Stimulated activated CD4-positive, alpha-beta T cell treated with anti-CD3 and anti-CD28 coated beads, TNF-alpha, amount 100 ng/mL, for 1 hour (primary cell): Measurements from ENCODE around the gene ELOA2.
"Not testable (repeated sequence)": the region's sequence is repeated elsewhere in the genome, so short reads cannot be mapped to it uniquely, and the experiment has no call there.

Source experiments
- DNase-seq, 3 donors: peaks; one replicate each; pipeline ENCODE4 v3.0.0-alpha.2; 2020; ENCODE audit warnings: low read depth in 3 of 3, low spot score in 1 of 3

ELOA2 gene, protein sequence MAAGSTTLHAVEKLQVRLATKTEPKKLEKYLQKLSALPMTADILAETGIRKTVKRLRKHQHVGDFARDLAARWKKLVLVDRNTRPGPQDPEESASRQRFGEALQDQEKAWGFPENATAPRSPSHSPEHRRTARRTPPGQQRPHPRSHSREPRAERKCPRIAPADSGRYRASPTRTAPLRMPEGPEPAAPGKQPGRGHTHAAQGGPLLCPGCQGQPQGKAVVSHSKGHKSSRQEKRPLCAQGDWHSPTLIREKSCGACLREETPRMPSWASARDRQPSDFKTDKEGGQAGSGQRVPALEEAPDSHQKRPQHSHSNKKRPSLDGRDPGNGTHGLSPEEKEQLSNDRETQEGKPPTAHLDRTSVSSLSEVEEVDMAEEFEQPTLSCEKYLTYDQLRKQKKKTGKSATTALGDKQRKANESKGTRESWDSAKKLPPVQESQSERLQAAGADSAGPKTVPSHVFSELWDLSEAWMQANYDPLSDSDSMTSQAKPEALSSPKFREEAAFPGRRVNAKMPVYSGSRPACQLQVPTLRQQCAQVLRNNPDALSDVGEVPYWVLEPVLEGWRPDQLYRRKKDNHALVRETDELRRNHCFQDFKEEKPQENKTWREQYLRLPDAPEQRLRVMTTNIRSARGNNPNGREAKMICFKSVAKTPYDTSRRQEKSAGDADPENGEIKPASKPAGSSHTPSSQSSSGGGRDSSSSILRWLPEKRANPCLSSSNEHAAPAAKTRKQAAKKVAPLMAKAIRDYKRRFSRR

DNA sequence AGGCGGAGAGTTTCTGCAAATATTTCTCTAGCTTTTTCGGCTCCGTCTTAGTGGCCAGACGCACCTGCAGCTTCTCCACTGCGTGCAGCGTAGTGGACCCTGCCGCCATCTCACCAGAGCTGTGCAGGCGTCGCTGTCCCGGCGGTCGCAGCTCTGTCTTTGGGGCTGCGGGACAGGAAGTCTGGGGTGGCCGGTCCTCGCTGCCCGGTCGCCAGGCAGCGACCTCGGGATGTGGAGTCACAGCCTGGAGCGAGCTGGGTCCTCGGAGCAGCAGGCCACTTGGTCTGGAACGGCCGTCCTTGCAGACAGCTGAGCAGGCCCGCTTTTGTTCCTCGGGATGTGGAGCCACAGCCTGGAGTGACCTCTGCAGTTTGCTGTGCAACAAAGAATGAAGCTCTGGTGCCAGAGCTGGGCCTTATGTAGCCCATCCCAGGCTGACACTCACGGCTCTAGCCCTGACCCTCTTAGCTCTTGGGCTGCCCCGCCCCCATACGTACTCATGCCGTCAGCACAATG, at the start of gene ELOA2:
ELOA2 (minus strand) TSS at position 466 of the 516 bp plus-strand sequence; CDS start at position 109, 357 bp downstream.
- DNase-seq = no peak

DNA sequence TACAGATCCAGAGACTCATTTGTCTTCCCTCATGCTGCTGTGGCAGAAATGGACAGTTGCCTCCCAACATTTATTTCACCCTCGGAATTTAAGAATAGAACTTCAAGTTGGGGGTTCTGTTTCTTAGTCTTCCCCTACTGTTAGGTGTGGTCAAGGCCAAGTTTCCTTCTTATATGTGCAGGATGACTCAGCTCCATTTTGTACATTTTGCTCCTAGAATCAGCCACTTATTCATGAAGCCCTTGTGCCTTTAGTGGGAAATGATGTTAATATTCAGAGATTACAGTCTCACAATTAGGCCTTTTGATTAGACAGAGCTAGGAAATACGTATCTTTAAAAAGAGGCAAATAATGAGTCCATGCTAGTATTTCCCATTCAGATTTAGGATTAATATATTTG, 46.2 kb upstream of the ELOA2 start:
- DNase-seq = no peak

DNA sequence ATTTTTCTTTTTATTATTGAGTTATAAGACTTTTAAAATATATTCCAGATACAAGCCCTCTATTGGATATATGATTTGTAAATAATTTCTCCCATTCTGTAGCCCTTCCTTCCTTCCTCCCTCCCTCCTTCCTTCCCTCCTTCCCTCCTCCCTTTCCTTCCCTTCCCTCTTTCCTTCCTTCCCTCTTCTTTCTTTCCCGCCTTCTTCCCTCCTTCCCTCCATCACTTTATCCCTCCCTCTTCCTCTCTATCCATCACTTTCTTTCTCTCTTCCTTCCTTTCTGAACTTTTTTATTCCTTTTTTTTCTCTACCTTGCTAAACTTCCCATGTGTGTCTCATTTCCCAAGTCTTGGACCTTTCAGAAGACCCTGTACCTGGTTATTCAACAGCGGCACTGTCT, 45.5 kb upstream of the ELOA2 start:
- no peak for DNase-seq

DNA sequence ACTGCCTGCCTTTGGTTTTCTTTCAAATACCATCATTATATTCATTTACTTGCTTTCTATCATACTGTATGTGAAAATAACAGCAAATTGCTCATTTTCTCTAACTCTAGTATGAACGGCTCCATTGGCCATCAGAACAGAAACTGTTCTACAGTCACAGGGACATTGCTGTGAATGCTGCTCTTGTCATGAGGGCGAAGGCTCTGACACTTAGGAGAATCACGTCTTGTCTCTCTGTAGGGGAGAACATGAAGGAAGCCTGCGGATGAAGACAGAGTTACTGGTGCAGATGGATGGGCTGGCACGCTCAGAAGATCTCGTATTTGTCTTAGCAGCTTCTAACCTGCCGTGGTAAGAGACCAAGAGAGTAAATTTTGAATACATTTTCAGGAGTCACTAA, 41.7 kb upstream of the ELOA2 start:
- no peak for DNase-seq

DNA sequence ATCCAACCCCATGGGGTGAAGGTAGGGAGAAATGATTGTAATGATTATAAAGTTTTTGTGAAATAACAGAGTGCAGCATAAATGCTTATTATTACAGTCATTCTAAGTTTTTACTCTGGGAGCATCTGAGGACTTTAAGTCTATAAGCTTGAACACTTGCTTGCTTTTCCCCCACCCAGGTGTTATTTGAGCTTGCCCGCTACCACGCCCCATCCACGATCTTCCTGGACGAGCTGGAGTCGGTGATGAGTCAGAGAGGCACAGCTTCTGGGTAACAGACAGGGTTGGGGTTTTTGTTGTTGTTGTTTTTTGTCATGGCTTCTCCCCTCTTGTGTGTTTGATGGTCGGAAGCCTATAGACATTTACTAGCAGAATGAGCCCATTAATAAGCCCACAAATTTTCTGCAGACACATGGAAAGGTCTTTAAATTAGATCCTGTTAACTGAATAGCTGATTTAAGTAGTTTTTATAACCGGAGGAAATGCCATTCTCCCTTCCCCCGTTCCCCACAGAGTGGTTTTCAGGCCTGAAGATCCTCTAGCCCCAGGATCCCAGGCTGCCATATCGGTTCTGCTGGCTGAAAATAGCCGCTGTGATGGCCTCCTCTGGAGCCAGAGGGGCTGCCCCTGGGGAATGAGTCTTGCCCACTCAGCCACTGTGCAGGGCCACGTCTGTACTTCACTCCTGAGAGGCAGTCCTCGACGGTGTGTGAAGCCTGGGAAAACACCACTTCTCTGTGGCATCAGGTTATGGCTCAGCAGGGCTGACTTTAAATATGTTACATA, 39.9 kb upstream of the ELOA2 start:
- DNase-seq = no peak

DNA sequence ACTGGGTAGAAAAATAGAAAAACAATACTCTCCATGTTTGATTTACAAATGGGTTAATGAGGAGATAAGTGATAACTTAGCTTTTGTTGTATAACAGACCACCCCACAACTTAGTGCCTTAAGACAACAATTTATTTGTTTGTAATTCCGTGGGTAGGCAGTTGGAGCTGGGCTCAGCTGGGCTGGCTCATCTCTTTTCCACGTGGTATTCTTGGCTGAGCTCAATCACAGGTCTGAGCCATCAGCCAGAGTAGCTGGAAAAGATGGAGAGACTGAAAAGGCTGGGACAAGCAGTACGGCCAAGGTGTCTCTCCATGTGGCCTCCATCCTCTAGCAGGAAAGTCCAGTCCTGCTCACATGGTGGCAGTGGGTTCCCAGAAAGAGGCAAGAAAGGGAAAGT, 32.2 kb upstream of the ELOA2 start:
- DNase-seq = no peak

DNA sequence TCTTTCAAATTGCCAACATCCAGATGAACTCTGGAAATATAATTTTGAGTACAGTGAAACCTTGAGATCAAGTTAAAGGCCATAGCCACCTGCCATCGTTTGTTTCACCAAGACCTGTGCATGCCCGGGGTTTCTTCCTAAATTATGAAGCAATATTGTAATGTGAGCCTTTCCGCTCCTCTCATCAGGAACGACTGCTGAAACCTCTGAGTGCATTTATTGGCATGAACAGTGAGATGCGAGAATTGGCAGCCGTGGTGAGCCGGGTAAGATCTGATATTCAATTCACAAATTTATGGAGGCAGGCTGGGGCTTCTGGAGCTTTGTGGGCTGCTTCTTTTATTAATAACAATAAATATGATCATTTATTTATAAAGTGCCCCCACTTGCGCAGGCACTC, 27.7 kb upstream of the ELOA2 start:
- no peak for DNase-seq

DNA sequence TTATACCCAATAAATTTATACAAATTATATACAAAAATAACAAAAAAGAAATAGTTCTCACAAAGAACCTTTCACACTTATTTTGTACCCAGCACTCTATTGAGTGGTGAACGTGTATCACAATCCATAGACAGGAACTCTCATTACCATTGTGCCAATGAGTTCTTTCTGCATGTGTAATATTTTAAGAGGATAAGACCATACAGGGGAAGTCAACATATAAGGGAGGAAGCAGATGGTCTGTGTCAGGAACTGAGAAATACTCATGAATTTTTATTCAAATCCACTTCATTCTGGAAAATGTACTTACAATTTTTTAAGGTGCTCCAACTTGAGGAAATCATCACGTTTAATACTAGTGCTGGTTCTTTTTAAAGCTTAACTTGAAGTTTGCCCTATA, 27.1 kb upstream of the ELOA2 start:
- no peak for DNase-seq

DNA sequence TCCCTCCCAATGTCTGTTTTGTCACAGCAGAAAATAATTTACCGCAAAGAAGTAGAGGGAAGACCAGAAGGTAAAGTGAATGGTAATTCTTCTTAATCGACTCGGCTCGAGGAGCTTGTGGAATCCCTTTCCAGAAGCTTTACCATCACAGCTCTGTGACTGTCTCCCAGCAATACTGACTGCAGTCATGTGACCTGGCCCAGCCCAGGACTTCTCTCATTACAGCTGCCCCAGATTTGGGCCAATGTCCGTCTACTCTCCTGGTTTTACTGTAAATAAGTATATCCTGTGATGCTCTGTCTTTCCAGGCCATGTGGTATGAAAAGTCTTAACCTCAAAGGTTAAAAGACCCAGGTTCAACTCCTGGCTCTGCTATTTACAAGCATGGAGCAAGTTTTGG, 18.9 kb upstream of the ELOA2 start:
- DNase-seq = no peak

DNA sequence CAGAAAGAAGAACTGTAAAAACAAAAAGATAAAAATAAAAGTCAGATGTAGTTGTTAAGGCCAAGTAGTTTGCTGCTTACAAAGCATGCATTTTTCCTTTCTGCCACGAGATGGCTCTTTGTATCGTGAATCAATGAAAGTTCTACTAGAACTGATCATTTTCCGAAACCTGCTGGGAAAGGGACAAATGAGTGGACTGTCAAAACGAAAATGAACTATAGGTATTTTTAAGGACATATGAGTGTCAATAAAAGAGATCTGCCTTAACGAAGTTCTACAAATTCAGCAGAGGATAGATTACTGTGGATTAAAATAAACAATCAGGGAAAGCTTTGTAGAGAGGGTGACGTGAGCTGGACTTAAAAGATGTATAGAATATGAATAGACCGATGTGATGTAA, 15.0 kb upstream of the ELOA2 start:
- no peak for DNase-seq

DNA sequence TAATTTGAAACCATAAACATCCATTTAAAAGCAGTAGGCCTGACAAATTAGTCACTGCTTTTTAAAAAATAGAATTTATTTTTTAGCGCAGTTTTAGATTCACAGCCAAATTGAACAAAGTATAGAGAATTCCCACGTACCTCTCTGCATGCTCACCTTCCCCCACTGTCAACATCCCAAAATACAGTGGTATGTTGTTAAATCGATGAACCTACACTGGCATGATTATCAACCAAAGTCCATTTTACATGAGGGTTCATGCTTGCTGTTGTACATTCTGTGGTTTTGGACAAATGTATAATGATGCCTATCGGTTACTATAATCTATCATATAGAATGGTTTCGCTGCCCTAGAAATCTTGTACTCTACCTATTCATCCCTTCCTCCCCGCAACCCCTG, 5.6 kb upstream of the ELOA2 start:
- no peak for DNase-seq

DNA sequence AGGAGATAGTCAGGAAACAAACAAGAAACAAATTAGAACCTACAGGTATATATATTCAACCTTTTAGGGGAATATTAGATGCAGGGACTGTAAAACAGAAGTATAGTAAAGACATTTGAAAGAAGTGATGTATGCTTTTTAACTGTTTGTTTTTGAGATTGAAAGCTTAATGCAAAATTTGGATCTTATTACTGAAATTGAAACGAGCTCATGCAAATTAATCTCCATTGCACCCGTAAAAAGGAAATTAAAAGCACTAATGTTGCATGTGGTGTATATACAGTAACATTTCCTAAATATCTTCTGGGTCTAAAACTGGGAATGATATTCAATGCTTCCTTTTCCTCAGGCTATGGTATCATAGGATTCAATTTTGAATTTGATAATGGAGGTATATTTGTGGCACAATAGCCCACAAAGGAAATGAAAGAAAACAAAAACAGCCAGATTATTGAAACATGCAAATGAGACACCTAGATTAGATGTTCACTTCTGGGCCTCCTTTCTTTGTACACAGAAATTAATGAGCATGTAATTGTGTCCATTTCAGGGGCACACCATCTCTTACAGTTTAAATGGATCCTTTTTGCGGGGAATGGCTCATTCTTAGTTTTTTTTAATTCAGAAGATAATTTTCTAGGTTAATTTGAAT, 1.6 kb upstream of the ELOA2 start:
- DNase-seq = no peak

DNA sequence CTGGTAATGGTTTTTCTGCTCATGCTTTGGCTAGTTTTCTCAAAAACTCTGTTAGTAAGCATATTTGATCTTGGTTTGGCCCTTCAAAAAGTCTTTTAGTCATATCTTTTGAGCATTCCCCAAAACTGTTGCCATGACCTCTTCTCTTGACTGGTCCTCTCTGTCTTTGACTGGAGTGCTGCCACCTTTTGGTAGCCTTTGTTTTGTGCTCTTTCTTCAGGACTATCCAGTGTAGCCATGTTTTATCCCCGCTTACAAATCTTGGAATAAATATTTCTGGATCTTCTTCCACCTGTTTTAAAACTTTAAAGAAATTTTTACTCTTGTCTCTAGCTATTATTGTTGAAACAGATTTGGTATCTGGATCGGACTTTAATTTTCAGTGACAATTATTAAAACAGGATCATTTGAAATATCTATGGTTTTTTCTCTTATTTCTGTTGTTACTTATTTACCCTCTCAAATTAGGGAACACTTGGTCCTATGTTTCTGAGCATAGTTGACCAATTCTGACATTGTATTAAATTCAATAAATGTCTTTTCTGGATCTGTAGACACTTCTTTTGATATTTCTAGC, 965 bp upstream of the ELOA2 start:
- no peak for DNase-seq

DNA sequence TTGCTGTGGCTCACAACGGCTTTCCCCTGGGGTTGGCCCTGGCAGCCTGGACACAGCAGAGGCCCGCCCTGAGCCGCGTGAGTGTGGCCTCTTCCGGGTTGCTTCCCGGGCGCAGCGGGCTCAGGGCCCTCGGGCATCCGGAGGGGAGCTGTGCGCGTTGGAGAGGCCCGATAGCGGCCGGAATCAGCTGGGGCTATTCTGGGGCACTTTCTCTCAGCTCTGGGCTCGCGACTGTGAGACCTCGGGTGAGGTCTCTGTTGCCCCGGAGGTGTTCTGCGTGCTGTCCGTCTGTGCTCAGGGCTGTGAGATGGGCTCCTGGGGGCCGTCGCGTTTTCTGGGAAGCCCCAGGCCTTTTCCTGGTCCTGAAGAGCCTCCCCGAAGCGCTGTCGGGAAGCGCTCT, 830 bp downstream of the ELOA2 start:
- not testable (repeated sequence) for DNase-seq

DNA sequence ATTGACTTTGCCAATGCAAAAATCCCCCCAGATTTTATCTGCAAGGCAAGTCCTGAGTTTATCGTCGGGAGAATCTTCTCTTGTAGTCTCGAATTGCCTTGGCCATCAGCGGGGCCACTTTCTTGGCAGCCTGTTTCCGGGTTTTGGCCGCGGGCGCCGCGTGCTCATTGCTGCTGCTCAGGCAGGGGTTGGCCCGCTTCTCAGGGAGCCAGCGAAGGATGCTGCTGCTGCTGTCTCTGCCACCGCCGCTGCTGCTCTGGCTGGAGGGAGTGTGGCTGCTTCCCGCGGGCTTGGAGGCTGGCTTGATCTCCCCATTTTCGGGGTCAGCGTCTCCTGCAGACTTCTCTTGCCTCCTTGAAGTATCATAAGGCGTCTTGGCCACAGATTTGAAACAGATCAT, 2.5 kb downstream of the ELOA2 start:
- no peak for DNase-seq

DNA sequence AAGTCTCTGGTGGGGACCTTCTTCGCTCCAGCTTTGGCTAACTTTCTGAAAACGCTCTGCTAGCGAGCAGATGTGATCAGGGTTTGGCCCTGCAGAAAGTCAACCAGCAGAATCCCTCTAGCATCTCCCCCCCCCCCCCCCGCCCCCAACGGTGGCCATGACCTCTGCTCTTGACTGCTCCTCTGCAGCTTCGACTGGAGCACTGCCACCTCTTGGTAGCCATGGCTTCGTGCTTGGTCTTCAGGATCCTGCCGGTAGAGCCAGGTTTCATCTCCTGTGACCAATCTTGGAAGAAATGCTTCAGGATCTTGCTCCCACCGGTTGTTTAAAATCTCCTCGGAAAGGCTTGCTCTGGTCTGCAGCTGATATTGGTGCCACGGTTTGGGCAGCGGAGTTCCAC, 4.5 kb downstream of the ELOA2 start:
- not testable (repeated sequence) for DNase-seq

DNA sequence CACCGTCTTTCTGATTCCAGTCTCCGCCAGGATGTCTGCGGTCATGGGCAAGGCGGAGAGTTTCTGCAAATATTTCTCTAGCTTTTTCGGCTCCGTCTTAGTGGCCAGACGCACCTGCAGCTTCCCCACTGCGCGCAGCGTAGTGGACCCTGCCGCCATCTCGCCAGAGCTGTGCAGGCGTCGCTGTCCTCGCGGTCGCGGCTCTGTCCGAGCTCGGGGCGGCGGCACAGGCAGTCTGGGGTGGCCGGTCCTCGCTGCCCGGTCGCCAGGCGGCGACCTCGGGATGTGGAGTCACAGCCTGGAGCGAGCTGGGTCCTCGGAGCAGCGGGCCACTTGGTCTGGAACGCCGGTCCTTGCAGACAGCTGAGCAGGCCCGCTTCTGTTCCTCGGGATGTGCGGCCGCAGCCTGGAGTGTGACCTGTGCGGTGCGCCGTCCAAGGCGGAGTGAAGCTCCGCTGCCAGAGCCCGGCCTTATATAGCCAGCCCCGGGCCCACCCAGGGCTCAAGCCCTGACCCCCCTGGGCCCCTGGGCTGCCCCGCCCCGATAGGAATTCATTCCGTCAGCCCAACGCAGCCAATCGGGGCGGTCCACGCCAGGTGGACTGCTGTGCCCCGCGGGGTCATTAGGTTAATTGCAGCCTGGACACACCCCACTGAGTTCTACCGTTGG, 5.6 kb downstream of the ELOA2 start:
- not testable (repeated sequence) for DNase-seq

DNA sequence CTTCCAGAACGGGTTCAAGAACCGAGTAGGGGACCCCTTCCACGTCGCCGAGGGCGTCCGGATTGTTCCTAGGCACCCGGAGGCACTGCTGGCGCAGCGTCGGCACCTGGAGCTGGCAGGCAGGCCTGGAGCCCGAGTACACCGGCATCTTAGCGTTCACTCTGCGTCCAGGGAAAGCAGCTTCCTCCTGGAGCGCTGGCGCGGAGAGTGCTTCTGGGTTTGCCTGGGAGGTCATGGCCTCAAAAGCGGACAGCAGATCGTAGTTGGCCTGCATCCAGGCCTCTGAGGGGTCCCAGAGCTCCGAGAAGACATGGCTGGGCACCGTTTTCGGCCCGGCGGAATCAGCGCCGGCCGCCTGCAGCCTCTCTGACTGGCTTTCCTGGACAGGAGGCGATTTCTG, 6.7 kb downstream of the ELOA2 start:
- not testable (repeated sequence) for DNase-seq

DNA sequence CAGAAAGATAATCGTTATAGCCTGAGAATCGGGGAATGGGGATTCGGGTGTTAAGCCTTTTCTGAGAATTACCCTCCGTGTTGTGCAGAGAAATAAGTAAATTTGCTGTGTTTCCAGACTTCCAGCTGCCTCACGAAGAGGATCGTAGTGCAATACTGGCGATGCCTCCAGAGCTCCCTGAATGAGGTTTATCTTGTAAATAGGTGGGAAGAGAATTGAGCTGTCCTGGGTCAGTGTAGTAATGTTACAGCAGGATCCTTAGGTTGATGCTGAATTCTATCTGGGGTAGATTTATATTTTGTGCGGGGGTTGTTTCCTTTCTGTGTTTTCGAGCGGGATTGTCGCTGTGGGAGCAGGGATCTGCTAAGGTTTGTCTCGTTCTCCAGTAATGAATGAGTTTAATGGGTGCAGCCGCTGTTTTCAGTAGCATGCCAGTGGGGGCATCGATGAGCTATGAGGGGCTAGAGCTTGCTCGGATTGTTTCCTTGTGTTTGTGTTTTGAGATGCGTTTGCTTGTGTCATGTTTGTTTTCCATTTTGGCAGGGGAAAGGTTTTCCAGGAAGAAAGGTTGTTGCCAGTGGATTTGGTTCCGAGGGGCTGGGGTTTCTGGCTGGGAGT, 9.8 kb downstream of the ELOA2 start:
- DNase-seq = not testable (repeated sequence)
